Esophagus muscularis mucosa (tissue), 4 donors: ENCODE data around the gene CALB2.

Experiments
- CTCF ChIP-seq, 3 experiments: fragments of 200-600 bp in 2 of 3; fragments of 450-650 bp in 1 of 3; sonication (generic) in 2 of 3; IDR thresholded peaks; one replicate each; pipeline ENCODE4 v1.5.1; 2017 to 2019; ENCODE audit warnings: antibody characterized with exemption in 3 of 3, mild to moderate bottlenecking in 2 of 3, moderate library complexity in 1 of 3
- EP300 ChIP-seq: sonication (generic); formaldehyde crosslinking; IDR thresholded peaks from one replicate; pipeline ENCODE4 v1.6.1; 2017; ENCODE audit warnings: antibody characterized with exemption
- POLR2A ChIP-seq: fragments of 450-650 bp; IDR thresholded peaks from one replicate; pipeline ENCODE4 v1.6.1; 2017; ENCODE audit warnings: antibody characterized with exemption, moderate library complexity, mild to moderate bottlenecking, low read depth

- TF ChIP-seq CTCF (IDR thresholded peaks at IDR 0.05): no peak
- TF ChIP-seq EP300: no peak
- TF ChIP-seq POLR2A: no peak
These were observed 10.0 kb upstream of the CALB2 start for GRCh38 chr16:71348262-71349085.
